Activated naive CD8-positive, alpha-beta T cell treated with anti-CD3 and anti-CD28 coated beads, Interleukin-2, amount 10 ng/mL, durations not matched to agents 7 days and 5 days (primary cell): ENCODE data around the gene DAGLB. TPM values are rescaled to one million over a fixed set of nuclear protein-coding genes. Genes with fewer than 3 reads are reported as not detected.

Source experiments
- ATAC-seq: fragments of 150-1000 bp; cut with Tn5 transposase; one replicate; pipeline ENCODE4 v1.10.0; 2021; ENCODE audit warnings: low read depth, moderate library complexity
- POLR2A ChIA-PET: fragments of 350-600 bp; sonication (Branson Sonifier 250); formaldehyde crosslinking; loops from one replicate; lab custom pipeline; 2021; ENCODE audit warnings: antibody characterized with exemption; lab: Charles Lee
- DNase-seq: peaks from one replicate; pipeline ENCODE4 v3.0.0; 2021
- H3K27ac Mint-ChIP-seq: one replicate; pipeline ENCODE4 v1.8.0; 2022; ENCODE audit warnings: mild to moderate bottlenecking, mixed read lengths
- H3K27me3 Mint-ChIP-seq: one replicate; pipeline ENCODE4 v1.8.0; 2022; ENCODE audit warnings: mild to moderate bottlenecking, moderate library complexity, mixed read lengths
- H3K36me3 Mint-ChIP-seq: one replicate; pipeline ENCODE4 v1.8.0; 2021; ENCODE audit warnings: mild to moderate bottlenecking, mixed read lengths
- H3K4me1 Mint-ChIP-seq: one replicate; pipeline ENCODE4 v1.8.0; 2021; ENCODE audit warnings: mixed read lengths
- H3K4me3 Mint-ChIP-seq: one replicate; pipeline ENCODE4 v1.8.0; 2022; ENCODE audit warnings: mild to moderate bottlenecking, moderate library complexity, mixed read lengths
- H3K9me3 Mint-ChIP-seq: one replicate; pipeline ENCODE4 v1.8.0; 2021; ENCODE audit warnings: mixed read lengths
- total RNA-seq, 2 experiments: library from RNA; stranded (reverse); gene quantifications; one replicate each; pipeline ENCODE4 v1.2.3, GENCODE V29; 2021

DAGLB gene
- 10 to 100 TPM; 32.3 to 37.2 TPM for total RNA-seq

GRCh38 chr7:6447581-6448199 is at the start of gene DAGLB:
Gene DAGLB, minus strand, starts transcription at chr7:6447954. Its CDS starts 112 bp downstream, at chr7:6447842.
- H3K27ac Mint-ChIP-seq = peak within 1 kb of the TSS; percentile 94
- DNase-seq (peak; percentile 98), ATAC-seq (peak; percentile 94)
- POLR2A ChIA-PET = interaction anchor here (0.6 to 2.0 kb wide), 6 partner anchors 10 to 58 kb away, joined by 3 to 36 read pairs (median 6); no protein-coding TSS in a partner anchor
- H3K9me3 Mint-ChIP-seq = no peaks in the 10 kb centered on the region
- H3K36me3 Mint-ChIP-seq = peaks cover 14% of the 10 kb centered on the region
- H3K4me1 Mint-ChIP-seq = peaks cover 20% of the 10 kb centered on the region
- H3K4me3 Mint-ChIP-seq = peak within 1 kb of the TSS; percentile 91
- no peaks in the 10 kb centered on the region for H3K27me3 Mint-ChIP-seq

GRCh38 chr7:6497637-6497905 is 49.8 kb upstream of the DAGLB start:
- DNase-seq (no peak), ATAC-seq (no peak)
- Mint-ChIP-seq H3K36me3 (no peaks in the 10 kb centered on the region), H3K27ac (no peak overlapping the region), H3K4me3 (no peak overlapping the region), H3K9me3 (no peaks in the 10 kb centered on the region), H3K4me1 (no peaks in the 10 kb centered on the region), H3K27me3 (peaks cover 2% of the 10 kb centered on the region)
- POLR2A ChIA-PET = no interaction called here

GRCh38 chr7:6496842-6497636 is 49.3 kb upstream of the DAGLB start:
- H3K36me3 Mint-ChIP-seq = no peaks in the 10 kb centered on the region
- H3K4me3 Mint-ChIP-seq = no peak overlapping the region
- ATAC-seq = no peak
- no peaks in the 10 kb centered on the region for H3K9me3 Mint-ChIP-seq
- H3K27ac Mint-ChIP-seq = no peak overlapping the region
- H3K27me3 Mint-ChIP-seq = peaks cover 4% of the 10 kb centered on the region
- no peaks in the 10 kb centered on the region for H3K4me1 Mint-ChIP-seq
- POLR2A ChIA-PET = no interaction called here
- no peak for DNase-seq

GRCh38 chr7:6495597-6496262 is 48.0 kb upstream of the DAGLB start:
- peaks cover 4% of the 10 kb centered on the region for H3K27me3 Mint-ChIP-seq
- H3K36me3 Mint-ChIP-seq = no peaks in the 10 kb centered on the region
- no peaks in the 10 kb centered on the region for H3K9me3 Mint-ChIP-seq
- ATAC-seq = no peak
- H3K4me3 Mint-ChIP-seq = no peak overlapping the region
- H3K4me1 Mint-ChIP-seq = no peaks in the 10 kb centered on the region
- POLR2A ChIA-PET = no interaction called here
- DNase-seq = no peak
- H3K27ac Mint-ChIP-seq = no peak overlapping the region

GRCh38 chr7:6494365-6494764 is 46.6 kb upstream of the DAGLB start:
- Mint-ChIP-seq H3K4me1 (no peaks in the 10 kb centered on the region), H3K27ac (no peak overlapping the region), H3K9me3 (peaks cover 2% of the 10 kb centered on the region), H3K36me3 (no peaks in the 10 kb centered on the region), H3K4me3 (no peak overlapping the region), H3K27me3 (peaks cover 4% of the 10 kb centered on the region)
- POLR2A ChIA-PET = interaction anchor here (0.7 kb wide), 1 partner anchor 436 kb away, joined by 6 read pairs; no protein-coding TSS in a partner anchor
- no peak for DNase-seq
- ATAC-seq = no peak

GRCh38 chr7:6491194-6491593 is 43.4 kb upstream of the DAGLB start:
- no peak for DNase-seq
- POLR2A ChIA-PET = interaction anchor here (0.6 kb wide), 1 partner anchor 1417 kb away, joined by 3 read pairs; no protein-coding TSS in a partner anchor
- Mint-ChIP-seq H3K9me3 (peaks cover 2% of the 10 kb centered on the region), H3K4me3 (no peak overlapping the region), H3K36me3 (no peaks in the 10 kb centered on the region), H3K27ac (no peak overlapping the region), H3K27me3 (peaks cover 4% of the 10 kb centered on the region), H3K4me1 (no peaks in the 10 kb centered on the region)
- no peak for ATAC-seq

- peaks cover 4% of the 10 kb centered on the region for H3K27me3 Mint-ChIP-seq
- H3K9me3 Mint-ChIP-seq = peaks cover 2% of the 10 kb centered on the region
- POLR2A ChIA-PET = no interaction called here
- peaks cover 3% of the 10 kb centered on the region for H3K4me1 Mint-ChIP-seq
- ATAC-seq (no peak), DNase-seq (no peak)
- no peaks in the 10 kb centered on the region for H3K36me3 Mint-ChIP-seq
- no peak overlapping the region for H3K27ac Mint-ChIP-seq
- no peak overlapping the region for H3K4me3 Mint-ChIP-seq
Measured at GRCh38 chr7:6489612-6490011, 41.9 kb upstream of the DAGLB start.

GRCh38 chr7:6487184-6487545 is 39.4 kb upstream of the DAGLB start:
- Mint-ChIP-seq H3K9me3 (peaks cover 2% of the 10 kb centered on the region), H3K4me3 (no peak overlapping the region), H3K36me3 (peaks cover 3% of the 10 kb centered on the region), H3K27me3 (no peaks in the 10 kb centered on the region), H3K27ac (no peak overlapping the region), H3K4me1 (peaks cover 12% of the 10 kb centered on the region)
- DNase-seq = no peak
- no peak for ATAC-seq
- POLR2A ChIA-PET = no interaction called here

- Mint-ChIP-seq H3K27me3 (no peaks in the 10 kb centered on the region), H3K36me3 (peaks cover 3% of the 10 kb centered on the region), H3K9me3 (peaks cover 2% of the 10 kb centered on the region), H3K4me3 (no peak overlapping the region), H3K27ac (no peak overlapping the region), H3K4me1 (peaks cover 16% of the 10 kb centered on the region)
- DNase-seq (no peak), ATAC-seq (no peak)
- POLR2A ChIA-PET = no interaction called here
Measured at GRCh38 chr7:6486438-6487183, 38.9 kb upstream of the DAGLB start.

- Mint-ChIP-seq H3K36me3 (peaks cover 13% of the 10 kb centered on the region), H3K4me1 (peaks cover 51% of the 10 kb centered on the region), H3K27ac (peak overlapping the region; percentile 92), H3K9me3 (no peaks in the 10 kb centered on the region), H3K27me3 (no peaks in the 10 kb centered on the region), H3K4me3 (peak overlapping the region; percentile 93)
- POLR2A ChIA-PET = no interaction called here
- ATAC-seq (no peak), DNase-seq (no peak)
Measured at GRCh38 chr7:6482743-6483119, 35.0 kb upstream of the DAGLB start.

GRCh38 chr7:6482307-6482706 is 34.6 kb upstream of the DAGLB start:
- no peaks in the 10 kb centered on the region for H3K9me3 Mint-ChIP-seq
- POLR2A ChIA-PET = no interaction called here

GRCh38 chr7:6481445-6481844 is 33.7 kb upstream of the DAGLB start:
- H3K4me1 Mint-ChIP-seq = peaks cover 62% of the 10 kb centered on the region
- H3K9me3 Mint-ChIP-seq = no peaks in the 10 kb centered on the region
- peak overlapping the region; percentile 60 for H3K4me3 Mint-ChIP-seq
- ATAC-seq (no peak), DNase-seq (no peak)
- peak overlapping the region; percentile 34 for H3K27ac Mint-ChIP-seq
- H3K27me3 Mint-ChIP-seq = no peaks in the 10 kb centered on the region
- H3K36me3 Mint-ChIP-seq = peaks cover 14% of the 10 kb centered on the region
- POLR2A ChIA-PET = no interaction called here

More at GRCh38 chr7:6482307-6482706, 34.6 kb upstream of the DAGLB start:
- Mint-ChIP-seq H3K27me3 (no peaks in the 10 kb centered on the region), H3K36me3 (peaks cover 14% of the 10 kb centered on the region), H3K4me3 (peak overlapping the region; percentile 93), H3K27ac (peak overlapping the region; percentile 92), H3K4me1 (peaks cover 55% of the 10 kb centered on the region)
- no peak for DNase-seq
- no peak for ATAC-seq

- peak overlapping the region; percentile 21 for H3K27ac Mint-ChIP-seq
- POLR2A ChIA-PET = interaction anchor here (1.7 kb wide), 1 partner anchor 33 kb away, joined by 9 read pairs; the partner anchor contains the start of gene DAGLB
- no peak for DNase-seq
- H3K4me1 Mint-ChIP-seq = peaks cover 69% of the 10 kb centered on the region
- no peak for ATAC-seq
- no peaks in the 10 kb centered on the region for H3K9me3 Mint-ChIP-seq
- H3K36me3 Mint-ChIP-seq = peaks cover 14% of the 10 kb centered on the region
- H3K4me3 Mint-ChIP-seq = peak overlapping the region; percentile 65
- no peaks in the 10 kb centered on the region for H3K27me3 Mint-ChIP-seq
Measured at GRCh38 chr7:6480323-6480660, 32.5 kb upstream of the DAGLB start.
